SU-DHL-6 (cell line): ENCODE measurements around the gene CLINT1.
A peak's percentile ranks its signal among the peaks of the same experiment; 100 is the strongest.
"Not testable (repeated sequence)": the region's sequence is repeated elsewhere in the genome, so short reads cannot be mapped to it uniquely, and the experiment has no call there.

ENCODE experiments used
- H2AFZ ChIP-seq: fragments of 200-600 bp; sonication (generic); 2 replicates; pipeline ENCODE4 v1.6.1; 2014; ENCODE audit warnings: low read depth, mild to moderate bottlenecking, moderate library complexity, mixed read lengths, antibody characterized with exemption, low read length; ENCODE audit not compliant: severe bottlenecking
- H3F3A ChIP-seq: fragments of 200-600 bp; shearing (Covaris generic); 2 replicates; pipeline ENCODE4 v1.6.0; 2016; ENCODE audit warnings: antibody characterized with exemption, mild to moderate bottlenecking; ENCODE audit not compliant: insufficient read depth
- H3K27ac ChIP-seq: fragments of 200-600 bp; sonication (generic); 2 replicates; pipeline ENCODE4 v1.5.1; 2016; ENCODE audit warnings: low read depth, mild to moderate bottlenecking, low read length, moderate library complexity, mixed read lengths
- H3K27me3 ChIP-seq: fragments of 200-600 bp; sonication (generic), shearing (Covaris generic); 2 replicates; pipeline ENCODE4 v1.6.0; 2014; ENCODE audit warnings: mild to moderate bottlenecking, low read length
- H3K36me3 ChIP-seq: fragments of 200-600 bp; sonication (generic); 2 replicates; pipeline ENCODE4 v1.6.1; 2014; ENCODE audit warnings: mild to moderate bottlenecking, low read length, mixed read lengths
- H3K4me2 ChIP-seq: fragments of 300-600, 200-600 bp; shearing (Covaris generic), sonication (generic); 2 replicates; pipeline ENCODE4 v1.6.0; 2014; ENCODE audit warnings: low read length, low read depth, mild to moderate bottlenecking; ENCODE audit not compliant: poor library complexity, severe bottlenecking
- H3K4me3 ChIP-seq: fragments of 200-600 bp; sonication (generic); 2 replicates; pipeline ENCODE4 v1.5.1; 2014; ENCODE audit warnings: antibody characterized with exemption, low read length, mild to moderate bottlenecking, mixed read lengths; ENCODE audit not compliant: insufficient read depth, poor library complexity, severe bottlenecking
- H3K79me2 ChIP-seq: fragments of 200-600 bp; sonication (generic); 2 replicates; pipeline ENCODE4 v1.6.1; 2014; ENCODE audit warnings: mild to moderate bottlenecking, low read length, moderate library complexity; ENCODE audit not compliant: insufficient read depth
- H3K9ac ChIP-seq: fragments of 200-600 bp; sonication (generic); 2 replicates; pipeline ENCODE4 v1.7.0; 2014; ENCODE audit warnings: mild to moderate bottlenecking, low read length
- H3K9me2 ChIP-seq: fragments of 200-600 bp; sonication (generic); replicated peaks from 2 replicates; pipeline ENCODE4 v1.6.1; 2014; ENCODE audit warnings: low read length; ENCODE audit not compliant: insufficient read depth
- H3K9me3 ChIP-seq: fragments of 200-600 bp; sonication (generic); 2 replicates; pipeline ENCODE4 v1.6.1; 2014; ENCODE audit warnings: low read length, mixed read lengths; ENCODE audit not compliant: insufficient read depth
- H4K20me1 ChIP-seq: fragments of 200-600 bp; sonication (generic); 2 replicates; pipeline ENCODE4 v1.6.1; 2014; ENCODE audit warnings: low read depth, mild to moderate bottlenecking, antibody characterized with exemption, low read length, moderate library complexity, mixed read lengths
- EZH2phosphoT487 ChIP-seq: fragments of 200-600 bp; sonication (generic), shearing (Covaris generic); conservative IDR thresholded peaks from 2 replicates; pipeline ENCODE4 v1.6.1; 2018; ENCODE audit warnings: mild to moderate bottlenecking, antibody characterized with exemption, low read length, moderate library complexity, mixed read lengths
- TF ChIP-seq, protein P1 (sequence below): fragments of 200-600 bp; sonication (generic); IDR thresholded peaks from one replicate; pipeline ENCODE4 v1.5.1; 2017; ENCODE audit warnings: antibody characterized with exemption, mild to moderate bottlenecking, low read length, moderate library complexity; ENCODE audit not compliant: insufficient read depth, poor library complexity, severe bottlenecking

CLINT1 gene

DNA sequence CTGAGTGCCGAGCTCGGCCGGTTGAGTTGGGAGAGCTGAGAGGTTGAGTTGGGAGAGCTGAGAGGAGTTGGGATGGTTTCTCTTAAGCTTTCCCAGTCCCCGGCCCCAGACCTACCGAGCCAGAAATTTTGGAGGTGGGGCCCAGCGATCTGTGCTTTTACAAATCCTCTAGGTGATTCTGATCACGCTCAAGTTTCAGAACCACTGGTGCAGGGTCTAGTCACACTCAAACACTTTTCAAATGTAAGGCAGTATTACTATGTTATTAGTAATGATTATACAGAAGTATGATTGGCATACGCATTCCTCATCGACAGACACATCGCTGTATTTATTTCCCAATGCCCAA, 256 bp upstream of the CLINT1 start:
- H3K79me2 ChIP-seq, result peaks cover 48% of the 10 kb centered on the region
- peak overlapping the region; percentile 92 for H3K9ac ChIP-seq
- H2AFZ ChIP-seq, result peak overlapping the region; percentile 81
- no peak for TF ChIP-seq EZH2phosphoT487
- TF ChIP-seq, protein P1, sequence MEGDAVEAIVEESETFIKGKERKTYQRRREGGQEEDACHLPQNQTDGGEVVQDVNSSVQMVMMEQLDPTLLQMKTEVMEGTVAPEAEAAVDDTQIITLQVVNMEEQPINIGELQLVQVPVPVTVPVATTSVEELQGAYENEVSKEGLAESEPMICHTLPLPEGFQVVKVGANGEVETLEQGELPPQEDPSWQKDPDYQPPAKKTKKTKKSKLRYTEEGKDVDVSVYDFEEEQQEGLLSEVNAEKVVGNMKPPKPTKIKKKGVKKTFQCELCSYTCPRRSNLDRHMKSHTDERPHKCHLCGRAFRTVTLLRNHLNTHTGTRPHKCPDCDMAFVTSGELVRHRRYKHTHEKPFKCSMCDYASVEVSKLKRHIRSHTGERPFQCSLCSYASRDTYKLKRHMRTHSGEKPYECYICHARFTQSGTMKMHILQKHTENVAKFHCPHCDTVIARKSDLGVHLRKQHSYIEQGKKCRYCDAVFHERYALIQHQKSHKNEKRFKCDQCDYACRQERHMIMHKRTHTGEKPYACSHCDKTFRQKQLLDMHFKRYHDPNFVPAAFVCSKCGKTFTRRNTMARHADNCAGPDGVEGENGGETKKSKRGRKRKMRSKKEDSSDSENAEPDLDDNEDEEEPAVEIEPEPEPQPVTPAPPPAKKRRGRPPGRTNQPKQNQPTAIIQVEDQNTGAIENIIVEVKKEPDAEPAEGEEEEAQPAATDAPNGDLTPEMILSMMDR, result no peak
- H3K36me3 ChIP-seq, result no peaks in the 10 kb centered on the region
- H3F3A ChIP-seq, result no peaks in the 10 kb centered on the region
- no peaks in the 10 kb centered on the region for H3K27me3 ChIP-seq
- H3K27ac ChIP-seq, result no peak overlapping the region
- H3K4me2 ChIP-seq, result peak overlapping the region; percentile 87
- H4K20me1 ChIP-seq, result no peaks in the 10 kb centered on the region
- no peaks in the 10 kb centered on the region for H3K9me3 ChIP-seq
- H3K9me2 ChIP-seq, result no peaks in the 10 kb centered on the region
- H3K4me3 ChIP-seq, result peak overlapping the region; percentile 91

DNA sequence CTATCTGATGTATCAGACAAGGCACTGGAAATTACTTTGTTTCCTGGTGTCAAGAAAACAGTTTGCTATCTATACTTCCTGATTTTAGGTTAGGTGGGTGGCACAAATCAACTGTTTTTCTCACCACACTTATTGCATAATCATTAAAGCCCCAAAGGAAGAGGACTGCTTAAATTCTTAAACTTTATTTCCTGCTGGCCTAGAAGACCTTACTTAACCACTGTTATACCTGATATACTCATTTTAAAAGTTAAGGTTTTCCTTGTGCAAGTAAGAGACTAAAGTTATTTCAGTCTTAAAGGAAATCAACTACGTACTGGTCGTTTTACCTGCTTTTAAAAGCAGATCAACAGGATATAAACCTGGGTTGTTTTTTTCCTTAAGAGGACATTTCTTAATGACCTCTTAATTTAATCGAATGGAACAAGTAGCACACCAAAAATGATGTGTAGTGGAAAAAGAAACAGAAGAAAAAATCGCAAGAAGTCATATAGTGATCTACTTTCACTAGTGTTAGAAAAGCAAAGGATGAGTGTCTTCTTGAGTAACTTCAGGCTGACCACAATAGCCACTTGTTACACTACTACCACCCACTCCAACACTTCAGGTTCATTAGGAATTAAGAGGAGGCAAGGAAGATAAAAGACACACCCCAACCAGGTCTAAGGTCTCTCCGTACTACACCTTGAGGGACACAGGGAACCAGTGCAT, 974 bp downstream of the CLINT1 start:
- Histone ChIP-seq H3K9me2 (no peaks in the 10 kb centered on the region), H4K20me1 (no peaks in the 10 kb centered on the region), H3K79me2 (peaks cover 60% of the 10 kb centered on the region), H3K27ac (peak overlapping the region; percentile 49), H2AFZ (no peak overlapping the region), H3K4me2 (peak overlapping the region; percentile 87), H3K27me3 (no peaks in the 10 kb centered on the region), H3K4me3 (peak overlapping the region; percentile 91), H3K9ac (peak overlapping the region; percentile 92), H3F3A (no peaks in the 10 kb centered on the region), H3K36me3 (no peaks in the 10 kb centered on the region), H3K9me3 (no peaks in the 10 kb centered on the region)
- no peak for TF ChIP-seq EZH2phosphoT487
- TF ChIP-seq, protein P1, result no peak

DNA sequence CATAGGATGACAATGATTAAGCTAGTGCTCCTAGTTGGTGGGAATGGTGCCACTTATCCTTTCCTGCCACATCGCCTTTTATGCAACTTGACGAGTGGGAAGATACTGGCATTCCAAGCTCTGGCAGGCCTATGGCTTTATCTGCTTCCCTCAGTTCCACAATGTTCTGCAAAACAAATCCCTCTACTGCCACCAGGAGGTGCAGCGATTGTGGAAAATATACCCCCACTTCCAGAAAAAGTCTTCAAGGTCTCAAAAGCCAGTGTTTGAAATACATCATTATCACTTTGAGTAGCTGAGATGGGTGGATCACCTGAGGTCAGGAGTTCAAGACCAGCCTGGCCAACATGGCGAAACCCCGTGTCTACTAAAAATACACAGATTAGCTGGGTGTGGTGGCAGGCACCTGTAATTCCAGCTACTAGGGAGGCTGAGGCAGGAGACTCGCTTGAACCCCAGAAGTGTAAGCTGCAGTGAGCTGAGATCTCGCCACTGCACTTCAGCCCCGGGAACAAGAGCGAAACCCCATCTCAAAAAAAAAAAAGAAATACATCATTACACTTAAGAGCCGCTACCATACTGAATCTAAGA, 3.4 kb downstream of the CLINT1 start:
- Histone ChIP-seq H3K36me3 (no peaks in the 10 kb centered on the region), H2AFZ (no peak overlapping the region), H4K20me1 (peaks cover 5% of the 10 kb centered on the region; the same call in 1 of the 2 replicates), H3F3A (peaks cover 3% of the 10 kb centered on the region; the same call in 1 of the 2 replicates), H3K9me3 (no peaks in the 10 kb centered on the region), H3K4me3 (no peak overlapping the region), H3K27me3 (no peaks in the 10 kb centered on the region), H3K9ac (no peak overlapping the region), H3K9me2 (no peaks in the 10 kb centered on the region), H3K4me2 (peak overlapping the region; percentile 87), H3K27ac (no peak overlapping the region), H3K79me2 (peaks cover 85% of the 10 kb centered on the region)
- TF ChIP-seq, protein P1, result peak; percentile 14
- TF ChIP-seq EZH2phosphoT487, result no peak

DNA sequence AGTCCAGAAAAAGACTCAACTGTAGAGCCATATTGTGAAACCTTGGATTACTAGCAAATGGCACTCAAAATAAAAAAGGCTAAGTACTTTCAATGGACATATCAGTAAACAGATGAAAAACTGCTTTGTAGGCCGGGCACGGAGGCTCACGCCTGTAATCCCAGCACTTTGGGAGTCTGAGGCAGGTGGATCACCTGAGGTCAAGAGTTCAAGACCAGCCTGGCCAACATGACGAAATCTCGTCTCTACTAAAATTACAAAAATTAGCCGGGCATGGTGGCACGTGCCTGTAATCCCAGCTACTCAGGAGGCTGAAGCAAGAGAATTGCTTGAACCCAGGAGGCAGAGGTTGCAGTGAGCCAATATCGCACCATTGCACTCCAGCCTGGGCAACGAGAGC, 5.6 kb downstream of the CLINT1 start:
- H3K36me3 ChIP-seq, H3K27ac ChIP-seq, H3K27me3 ChIP-seq, H3K9me2 ChIP-seq, H3K4me3 ChIP-seq, H4K20me1 ChIP-seq, H3K9ac ChIP-seq, H3K4me2 ChIP-seq, H2AFZ ChIP-seq, H3K9me3 ChIP-seq, H3F3A ChIP-seq: not testable (repeated sequence)
- H3K79me2 ChIP-seq, result peaks cover 100% of the 10 kb centered on the region
